ENCODE measurements around the gene SYNGR3. TPM values are rescaled to one million over a fixed set of nuclear protein-coding genes. Genes with fewer than 3 reads are reported as not detected.

The SYNGR3 gene
- total RNA-seq, 1 donor from 2014 or later: 0.24 TPM

GRCh38 chr16:1982013-1982433, 7.7 kb upstream of the SYNGR3 start:
- intact Hi-C loops (cut with DNase I): no loop called here
- H3K9me3 ChIP-seq: no peaks in the 10 kb centered on the region
- peaks cover 33% of the 10 kb centered on the region for H3K36me3 ChIP-seq
- no peak for TF ChIP-seq CTCF (IDR thresholded peaks at IDR 0.05)
- ATAC-seq (no peak), DNase-seq (no peak)
- no peak overlapping the region for H3K27ac ChIP-seq
- H3K27me3 ChIP-seq (ENCODE audit: low read depth): peaks cover 33% of the 10 kb centered on the region
- peaks cover 30% of the 10 kb centered on the region for H3K4me1 ChIP-seq
- H3K4me3 ChIP-seq: no peak overlapping the region

GRCh38 chr16:1982991-1983543, 6.7 kb upstream of the SYNGR3 start:
- intact Hi-C loops (cut with DNase I): no loop called here
- H3K27me3 ChIP-seq (ENCODE audit: low read depth): peaks cover 33% of the 10 kb centered on the region
- H3K36me3 ChIP-seq: peaks cover 26% of the 10 kb centered on the region
- peaks cover 30% of the 10 kb centered on the region for H3K4me1 ChIP-seq
- peak overlapping the region; percentile 82 for H3K27ac ChIP-seq
- no peak for TF ChIP-seq CTCF (IDR thresholded peaks at IDR 0.05)
- DNase-seq: no peak
- ATAC-seq: no peak
- H3K4me3 ChIP-seq: peak overlapping the region; percentile 91
- H3K9me3 ChIP-seq: no peaks in the 10 kb centered on the region

- Histone ChIP-seq H3K27me3 (ENCODE audit: low read depth) (peaks cover 34% of the 10 kb centered on the region), H3K4me1 (peaks cover 27% of the 10 kb centered on the region), H3K36me3 (peaks cover 23% of the 10 kb centered on the region), H3K9me3 (no peaks in the 10 kb centered on the region), H3K4me3 (peak within 1 kb of the TSS; percentile 91), H3K27ac (peak within 1 kb of the TSS; percentile 82)
- DNase-seq (peak; percentile 93), ATAC-seq (peak; percentile 91 to 94)
- intact Hi-C loops (cut with DNase I): no loop called here
- peak; percentile 58 for TF ChIP-seq CTCF (IDR thresholded peaks at IDR 0.05)
Measured at GRCh38 chr16:1983544-1984346, 6.0 kb upstream of the SYNGR3 start, which contains the start of gene GFER. Gene GFER, plus strand, starts transcription at chr16:1984193. Its CDS starts 26 bp downstream, at chr16:1984219.

- ATAC-seq (peak in 1 of 2 donors; percentile 4), DNase-seq (no peak)
- Histone ChIP-seq H3K27ac (peak overlapping the region; percentile 82), H3K36me3 (peaks cover 23% of the 10 kb centered on the region), H3K27me3 (ENCODE audit: low read depth) (peaks cover 34% of the 10 kb centered on the region), H3K4me3 (peak overlapping the region; percentile 91), H3K9me3 (no peaks in the 10 kb centered on the region), H3K4me1 (peaks cover 27% of the 10 kb centered on the region)
- intact Hi-C loops (cut with DNase I): no loop called here
- no peak for TF ChIP-seq CTCF (IDR thresholded peaks at IDR 0.05)
Measured at GRCh38 chr16:1984347-1985225, 5.2 kb upstream of the SYNGR3 start.

- Histone ChIP-seq H3K27ac (no peak overlapping the region), H3K36me3 (peaks cover 23% of the 10 kb centered on the region), H3K9me3 (no peaks in the 10 kb centered on the region), H3K4me1 (peaks cover 26% of the 10 kb centered on the region), H3K27me3 (ENCODE audit: low read depth) (peaks cover 30% of the 10 kb centered on the region), H3K4me3 (peak overlapping the region; percentile 91)
- DNase-seq (no peak), ATAC-seq (no peak)
- intact Hi-C loops (cut with DNase I): no loop called here
- TF ChIP-seq CTCF (IDR thresholded peaks at IDR 0.05): no peak
Measured at GRCh38 chr16:1985466-1986150, 4.2 kb upstream of the SYNGR3 start.
